WTC11 (cell line): ENCODE measurements around the gene REPIN1. TPM values are rescaled to one million over a fixed set of nuclear protein-coding genes. Genes with fewer than 3 reads are reported as not detected.

Source experiments
- ATAC-seq: fragments of 200-7000 bp; cut with Tn5 transposase; 2 replicates; pipeline ENCODE4 v1.10.0; 2021; ENCODE audit warnings: mild to moderate bottlenecking, moderate library complexity
- CTCF ChIA-PET: fragments of 300-600 bp; sonication (Branson Sonifier 250); formaldehyde crosslinking; loops from one replicate; lab custom pipeline; 2021; ENCODE audit warnings: antibody characterized with exemption; lab: Charles Lee
- POLR2A ChIA-PET: fragments of 350-600 bp; sonication (Branson Sonifier 250); formaldehyde crosslinking; loops from one replicate; lab custom pipeline; 2021; ENCODE audit warnings: antibody characterized with exemption; lab: Charles Lee
- DNase-seq: peaks from one replicate; pipeline ENCODE4 v3.0.0; 2021; ENCODE audit warnings: low spot score
- H3K27ac Mint-ChIP-seq: 2 replicates; pipeline ENCODE4 v1.8.0; 2021; ENCODE audit warnings: mixed read lengths
- H3K27me3 Mint-ChIP-seq: 2 replicates; pipeline ENCODE4 v1.8.0; 2021; ENCODE audit warnings: low read depth, mild to moderate bottlenecking, moderate library complexity, mixed read lengths
- H3K36me3 Mint-ChIP-seq: 2 replicates; pipeline ENCODE4 v1.8.0; 2021; ENCODE audit warnings: mixed read lengths
- H3K4me1 Mint-ChIP-seq: 2 replicates; pipeline ENCODE4 v1.8.0; 2022; ENCODE audit warnings: mixed read lengths
- H3K4me3 Mint-ChIP-seq: 2 replicates; pipeline ENCODE4 v1.8.0; 2021; ENCODE audit warnings: mild to moderate bottlenecking, moderate library complexity, mixed read lengths
- H3K9me3 Mint-ChIP-seq: 2 replicates; pipeline ENCODE4 v1.8.0; 2021; ENCODE audit warnings: mixed read lengths
- AR ChIP-seq: fragments of 250-450 bp; sonication (Bioruptor Pico); IDR thresholded peaks from 2 replicates; pipeline ENCODE4 v1.9.0; 2021; ENCODE audit warnings: mild to moderate bottlenecking
- FOXJ3 ChIP-seq: sonication (generic); formaldehyde crosslinking; IDR thresholded peaks from 2 replicates; pipeline ENCODE4 v1.9.0; 2021; ENCODE audit warnings: missing genetic modification reagents, mild to moderate bottlenecking, borderline replicate concordance
- FOXP1 ChIP-seq: sonication (generic); formaldehyde crosslinking; IDR thresholded peaks from 2 replicates; pipeline ENCODE4 v1.8.0; 2022; ENCODE audit warnings: missing genetic modification reagents, mild to moderate bottlenecking, moderate library complexity, borderline replicate concordance
- MLX ChIP-seq: sonication (generic); formaldehyde crosslinking; IDR thresholded peaks from 2 replicates; pipeline ENCODE4 v1.8.1; 2023; ENCODE audit warnings: mild to moderate bottlenecking, missing genetic modification reagents, moderate library complexity
- NFYB ChIP-seq: sonication (generic); formaldehyde crosslinking; conservative IDR thresholded peaks from 2 replicates; pipeline ENCODE4 v1.8.0; 2022; ENCODE audit warnings: low read depth, missing genetic modification reagents
- OVOL2 ChIP-seq: fragments of 250-450 bp; sonication (Bioruptor Pico); IDR thresholded peaks from 2 replicates; pipeline ENCODE4 v1.9.0; 2021; ENCODE audit warnings: mild to moderate bottlenecking, borderline replicate concordance
- PRRX2 ChIP-seq: fragments of 250-450 bp; sonication (Bioruptor Pico); IDR thresholded peaks from 2 replicates; pipeline ENCODE4 v1.8.0; 2021; ENCODE audit warnings: mild to moderate bottlenecking
- SMAD3 ChIP-seq: sonication (generic); formaldehyde crosslinking; IDR thresholded peaks from 2 replicates; pipeline ENCODE4 v1.8.0; 2022; ENCODE audit warnings: missing genetic modification reagents, mild to moderate bottlenecking, borderline replicate concordance
- TEAD1 ChIP-seq: sonication (generic); formaldehyde crosslinking; IDR thresholded peaks from 2 replicates; pipeline ENCODE4 v1.8.0; 2022; ENCODE audit warnings: mild to moderate bottlenecking, missing genetic modification reagents
- USF1 ChIP-seq: sonication (generic); formaldehyde crosslinking; IDR thresholded peaks from 2 replicates; pipeline ENCODE4 v1.8.0; 2022; ENCODE audit warnings: mild to moderate bottlenecking, missing genetic modification reagents
- ZBTB21 ChIP-seq: sonication (generic); formaldehyde crosslinking; IDR thresholded peaks from 2 replicates; pipeline ENCODE4 v1.8.1; 2023; ENCODE audit warnings: mild to moderate bottlenecking, missing genetic modification reagents, borderline replicate concordance
- ZNF121 ChIP-seq: sonication (generic); formaldehyde crosslinking; IDR thresholded peaks from 2 replicates; pipeline ENCODE4 v1.8.0; 2023; ENCODE audit warnings: missing genetic modification reagents
- ZNF232 ChIP-seq: sonication (generic); formaldehyde crosslinking; IDR thresholded peaks from 2 replicates; pipeline ENCODE4 v1.8.0; 2022; ENCODE audit warnings: mild to moderate bottlenecking, missing genetic modification reagents
- ZNF263 ChIP-seq: sonication (generic); formaldehyde crosslinking; IDR thresholded peaks from 2 replicates; pipeline ENCODE4 v1.8.1; 2022; ENCODE audit warnings: low read depth, mild to moderate bottlenecking, moderate library complexity, missing genetic modification reagents
- ZNF396 ChIP-seq: fragments of 250-450 bp; sonication (Bioruptor Pico); IDR thresholded peaks from 2 replicates; pipeline ENCODE4 v1.8.0; 2021; ENCODE audit warnings: mild to moderate bottlenecking, moderate library complexity, borderline replicate concordance
- ZNF423 ChIP-seq: fragments of 250-450 bp; sonication (Bioruptor Pico); IDR thresholded peaks from 2 replicates; pipeline ENCODE4 v2.1.2; 2022; ENCODE audit warnings: mild to moderate bottlenecking, moderate library complexity
- ZNF532 ChIP-seq: fragments of 250-450 bp; sonication (Bioruptor Pico); IDR thresholded peaks from 2 replicates; pipeline ENCODE4 v1.9.0; 2021; ENCODE audit warnings: mild to moderate bottlenecking, borderline replicate concordance
- total RNA-seq: library from RNA; stranded (reverse); gene quantifications from 3 replicates; pipeline ENCODE4 v1.2.3, GENCODE V29; 2021

Gene REPIN1
- total RNA-seq, 1 experiment from 2014 or later: 130 TPM

GRCh38 chr7:150329331-150330120 lies 39.1 kb upstream of the REPIN1 start (continued):
- TF ChIP-seq ZNF532 (CRISPR knock-in tag) (no peak), SMAD3 (CRISPR knock-in tag) (0 out of 2 replicates have a peak, but pooled peaks have one; percentile 20), TEAD1 (0 out of 2 replicates have a peak, but pooled peaks have one; percentile 29), ZNF423 (peak; percentile 86), MLX (no peak), USF1 (CRISPR knock-in tag) (no peak), FOXJ3 (CRISPR knock-in tag) (no peak)

GRCh38 chr7:150330211-150330885 lies 38.3 kb upstream of the REPIN1 start:
- CTCF ChIA-PET: interaction anchor here (0.6 to 1.5 kb wide), 10 partner anchors 8 to 657 kb away, joined by 3 to 6 read pairs (median 4); no protein-coding TSS in a partner anchor
- no peak overlapping the region for H3K4me3 Mint-ChIP-seq
- no peak for DNase-seq
- no peaks in the 10 kb centered on the region for H3K9me3 Mint-ChIP-seq
- ATAC-seq: no peak
- POLR2A ChIA-PET: interaction anchor here (0.6 to 2.2 kb wide), 9 partner anchors 10 to 1040 kb away, joined by 3 to 9 read pairs (median 3); partner anchors contain the start of genes RARRES2 and REPIN1
- peak overlapping the region; percentile 82 for H3K27ac Mint-ChIP-seq
- H3K36me3 Mint-ChIP-seq: peaks cover 43% of the 10 kb centered on the region
- peak; percentile 41; the same call in 1 of the 2 replicates for TF ChIP-seq FOXP1 (CRISPR knock-in tag)
- no peak for TF ChIP-seq PRRX2
- peak; percentile 39; the same call in 1 of the 2 replicates for TF ChIP-seq ZNF121 (CRISPR knock-in tag)
- H3K4me1 Mint-ChIP-seq: peaks cover 60% of the 10 kb centered on the region
- H3K27me3 Mint-ChIP-seq: 0 out of 2 replicates have a peak, but pooled peaks cover under 1% of the 10 kb centered on the region

DNA sequence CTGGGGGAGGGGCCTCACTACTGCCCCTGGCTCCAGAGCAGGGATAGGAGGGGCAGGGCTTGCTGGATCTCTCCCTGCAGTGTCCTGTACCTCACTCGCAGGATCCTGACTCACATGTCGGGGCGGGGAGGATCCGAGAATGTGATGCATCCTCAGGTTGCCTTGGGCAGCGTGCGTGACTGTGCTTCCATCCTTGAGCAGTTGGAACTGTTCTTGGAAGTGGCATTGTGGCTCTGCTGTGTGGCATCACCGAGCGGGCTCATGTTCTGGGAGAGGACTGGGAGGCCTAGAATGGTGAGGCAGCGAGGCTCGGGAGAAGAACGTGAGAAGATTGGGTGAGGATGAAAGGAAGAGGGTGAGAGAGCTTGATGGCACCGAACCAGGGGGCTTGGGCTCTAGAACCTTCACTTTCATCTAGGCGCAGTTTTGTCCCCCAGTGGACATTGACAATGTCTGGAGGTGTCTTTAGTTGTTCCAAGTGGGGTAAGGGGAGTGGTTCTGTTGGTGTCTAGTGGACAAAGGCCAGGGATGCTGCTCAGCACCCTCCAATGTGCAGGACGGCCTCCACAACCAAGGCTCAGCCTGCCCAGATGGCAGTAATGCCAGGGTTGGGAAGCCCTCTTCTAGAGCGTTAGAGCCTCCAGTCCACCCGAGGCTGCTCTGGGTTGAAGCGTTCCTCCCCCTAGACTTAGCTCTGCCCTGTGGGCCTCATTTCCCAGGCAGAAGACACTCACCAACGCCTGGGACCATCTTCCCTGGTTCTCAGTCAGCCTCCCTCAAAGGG lies 35.6 kb upstream of the REPIN1 start:
- ChIA-PET POLR2A (no interaction called here), CTCF (no interaction called here)
- Mint-ChIP-seq H3K36me3 (peaks cover 27% of the 10 kb centered on the region), H3K27me3 (no peaks in the 10 kb centered on the region), H3K27ac (peak overlapping the region; percentile 93), H3K9me3 (no peaks in the 10 kb centered on the region), H3K4me1 (peaks cover 80% of the 10 kb centered on the region), H3K4me3 (no peak overlapping the region)
- ATAC-seq: no peak
- no peak for DNase-seq
- TF ChIP-seq OVOL2 (CRISPR knock-in tag) (no peak), AR (CRISPR knock-in tag) (no peak), ZNF232 (CRISPR knock-in tag) (no peak), ZNF396 (no peak), ZBTB21 (CRISPR knock-in tag) (no peak), ZNF263 (CRISPR knock-in tag) (no peak), USF1 (CRISPR knock-in tag) (no peak), NFYB (CRISPR knock-in tag) (no peak)
